Measurements from ENCODE around the gene PNPLA7.

PNPLA7 gene

DNA sequence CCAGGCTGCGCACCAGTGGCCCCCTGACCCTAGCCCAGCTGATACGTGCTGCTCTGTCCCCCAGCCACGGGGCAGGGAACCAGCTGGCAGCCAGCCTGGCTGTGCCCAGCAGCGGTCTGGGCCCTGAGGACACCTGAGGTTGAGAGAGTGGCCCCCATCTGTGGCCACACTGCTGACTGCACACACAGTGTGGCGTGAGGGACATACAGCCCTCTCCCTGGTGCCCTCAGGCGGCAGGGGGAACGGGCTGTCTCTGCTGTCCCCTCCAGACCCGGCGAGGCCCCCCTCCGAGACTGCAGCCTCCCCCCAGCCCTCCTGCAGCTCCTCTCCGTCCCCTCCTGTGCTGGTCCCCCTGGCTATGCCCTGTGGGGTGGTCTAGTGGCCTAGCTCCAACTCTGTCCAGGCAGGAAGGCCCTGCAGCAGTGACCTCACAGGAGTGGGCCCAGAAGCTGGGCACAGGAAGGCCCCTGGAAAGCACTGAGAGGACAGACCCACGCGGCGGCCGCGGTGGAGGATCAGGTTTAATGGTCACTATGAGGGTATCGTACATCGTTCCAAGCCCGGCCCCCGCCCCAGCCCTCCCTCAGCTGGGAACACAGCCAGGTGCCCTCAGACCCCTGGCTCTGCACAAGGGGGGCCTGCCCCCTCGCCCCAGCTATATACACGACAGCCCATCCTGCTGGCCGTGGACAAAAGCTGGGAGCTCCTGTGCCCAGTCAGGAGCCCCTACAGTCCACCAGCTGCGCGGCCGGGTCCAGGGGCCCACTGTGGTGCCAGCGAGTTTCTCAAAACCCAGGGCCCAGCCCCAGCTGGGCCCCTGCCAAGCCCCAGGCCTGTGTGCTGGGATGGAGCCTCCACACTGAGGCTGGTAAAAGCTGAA is 102.2 kb downstream of the PNPLA7 start:
- no peak for DNase-seq

DNA sequence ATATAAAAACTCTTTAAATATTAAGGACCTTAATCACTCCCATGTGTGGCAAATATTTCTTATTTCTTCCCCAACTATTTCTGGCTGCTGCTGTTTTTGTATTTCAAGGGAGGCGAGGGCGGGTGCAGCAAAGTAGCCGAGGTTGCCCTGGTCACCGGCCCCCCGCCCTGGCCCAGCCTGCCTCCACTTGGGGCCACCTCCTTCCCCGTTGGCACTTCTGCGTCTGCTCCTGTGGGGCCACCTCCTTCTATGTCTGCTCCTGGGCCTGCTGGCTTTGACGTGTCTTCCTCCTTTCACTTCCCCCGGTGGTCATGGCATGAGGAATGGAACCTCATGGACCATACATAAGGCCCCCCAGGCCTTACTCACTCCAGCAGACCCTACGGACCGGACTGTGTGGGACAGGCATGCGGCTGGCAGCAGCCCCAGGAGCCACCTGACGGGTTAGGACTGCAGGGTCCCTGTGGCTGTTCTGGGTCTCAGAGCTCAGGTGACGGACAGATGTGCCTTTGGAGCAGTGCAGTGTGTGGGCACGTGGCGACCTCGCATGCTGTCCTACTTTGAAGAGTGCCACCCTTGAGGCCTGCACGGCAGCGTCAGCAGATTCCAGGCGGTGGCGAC is 103.2 kb downstream of the PNPLA7 start:
- no peak for DNase-seq

DNA sequence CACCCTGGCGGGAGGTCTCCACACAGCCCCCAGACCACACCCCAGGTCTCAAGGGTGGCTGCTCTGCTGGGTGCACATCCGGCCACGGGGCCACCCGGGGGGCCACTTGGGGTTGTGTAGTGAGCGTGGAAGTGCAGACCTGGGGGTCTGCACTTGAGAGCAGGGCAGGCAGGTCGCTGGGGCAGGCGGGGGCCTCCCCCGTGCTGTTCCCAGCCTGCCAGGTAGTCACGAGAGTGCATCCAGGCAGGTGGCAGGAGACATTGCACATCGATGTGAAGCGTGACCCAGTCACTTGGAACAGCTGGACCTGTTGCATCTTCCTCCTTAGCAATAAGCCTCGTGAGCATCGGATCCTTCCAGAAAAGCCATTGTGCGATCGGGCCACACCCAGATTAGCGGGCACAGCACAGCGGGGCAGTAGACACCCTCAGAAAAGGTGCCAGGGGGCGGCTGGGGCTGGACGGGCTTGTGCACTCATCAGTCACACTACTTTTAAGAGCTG is 104.2 kb downstream of the PNPLA7 start:
- no peak for DNase-seq

DNA sequence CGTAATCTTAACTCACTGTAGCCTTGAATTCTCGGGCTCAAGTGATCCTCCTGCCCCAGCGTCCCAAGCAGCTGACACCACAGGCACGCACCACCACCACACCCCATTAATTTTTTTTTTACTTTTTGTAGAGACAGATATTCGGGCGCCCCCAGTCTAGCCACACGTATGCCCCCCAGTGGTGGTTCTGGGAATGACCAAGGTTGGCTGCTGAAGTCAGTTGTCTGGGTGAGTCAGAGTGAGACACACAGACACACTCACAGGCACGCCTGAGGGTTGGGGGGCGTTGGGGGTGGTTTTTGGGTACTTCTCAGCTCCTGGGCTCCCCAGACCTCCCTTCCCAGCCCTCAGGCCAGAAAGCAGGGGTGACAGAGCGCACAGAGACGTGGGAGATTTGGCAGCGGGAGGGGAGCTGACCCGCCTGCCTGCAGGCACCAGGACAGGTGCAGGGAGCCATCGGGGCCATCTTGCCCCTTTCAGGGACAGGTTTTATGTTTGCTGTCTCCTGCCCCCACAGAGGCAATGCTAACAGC is 104.9 kb downstream of the PNPLA7 start:
- DNase-seq = peak; percentile 80 to 92

DNA sequence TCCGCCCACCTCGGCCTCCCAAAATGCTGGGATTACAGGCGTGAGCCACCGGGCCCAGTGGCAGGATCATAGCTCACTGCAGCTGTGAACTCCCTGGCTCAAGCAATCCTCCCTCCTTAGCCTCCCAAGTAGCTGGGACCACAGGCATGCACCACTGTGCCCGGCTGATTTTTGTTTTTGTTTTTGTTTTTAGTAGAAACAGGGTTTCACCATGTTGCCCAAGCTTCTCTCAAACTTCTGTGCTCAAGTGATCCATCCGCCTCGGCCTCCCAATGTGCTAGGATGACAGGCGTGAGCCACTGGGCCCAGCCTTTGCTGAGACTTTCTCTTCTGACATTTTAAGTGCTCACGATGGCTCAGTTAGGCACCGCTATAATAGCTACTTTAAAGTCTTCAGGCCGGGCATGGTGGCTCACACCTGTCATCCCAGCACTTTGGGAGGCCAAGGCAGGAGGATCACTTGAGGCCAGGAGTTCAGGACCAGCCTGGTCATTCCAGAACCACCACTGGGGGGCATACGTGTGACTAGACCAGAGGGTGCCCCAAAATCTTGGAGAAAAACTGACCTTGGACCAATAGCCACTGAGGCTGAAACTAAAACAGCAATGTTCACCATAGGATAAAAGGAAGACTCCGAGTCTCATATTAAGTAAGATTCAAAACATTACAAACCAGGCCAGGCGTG is 106.0 kb downstream of the PNPLA7 start:
- DNase-seq = no peak

DNA sequence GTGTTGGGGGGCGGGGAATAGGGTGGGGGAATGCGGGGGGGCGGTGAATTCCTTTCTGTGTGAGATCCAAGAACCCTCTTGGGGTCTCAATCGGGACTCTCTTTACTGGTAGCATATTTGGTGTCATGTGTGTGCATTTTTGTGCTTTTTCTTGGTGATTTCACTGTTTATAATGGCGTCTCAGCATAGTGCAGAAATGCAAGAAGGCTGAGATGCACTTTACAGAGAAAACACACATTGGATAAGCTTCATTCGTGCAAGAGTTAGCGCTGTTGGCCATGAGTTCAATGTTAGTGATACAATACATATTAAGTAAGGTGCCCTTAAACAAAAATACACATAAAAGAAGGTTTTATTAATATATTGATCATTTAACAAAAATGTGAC is 108.3 kb downstream of the PNPLA7 start:
- DNase-seq = no peak

DNA sequence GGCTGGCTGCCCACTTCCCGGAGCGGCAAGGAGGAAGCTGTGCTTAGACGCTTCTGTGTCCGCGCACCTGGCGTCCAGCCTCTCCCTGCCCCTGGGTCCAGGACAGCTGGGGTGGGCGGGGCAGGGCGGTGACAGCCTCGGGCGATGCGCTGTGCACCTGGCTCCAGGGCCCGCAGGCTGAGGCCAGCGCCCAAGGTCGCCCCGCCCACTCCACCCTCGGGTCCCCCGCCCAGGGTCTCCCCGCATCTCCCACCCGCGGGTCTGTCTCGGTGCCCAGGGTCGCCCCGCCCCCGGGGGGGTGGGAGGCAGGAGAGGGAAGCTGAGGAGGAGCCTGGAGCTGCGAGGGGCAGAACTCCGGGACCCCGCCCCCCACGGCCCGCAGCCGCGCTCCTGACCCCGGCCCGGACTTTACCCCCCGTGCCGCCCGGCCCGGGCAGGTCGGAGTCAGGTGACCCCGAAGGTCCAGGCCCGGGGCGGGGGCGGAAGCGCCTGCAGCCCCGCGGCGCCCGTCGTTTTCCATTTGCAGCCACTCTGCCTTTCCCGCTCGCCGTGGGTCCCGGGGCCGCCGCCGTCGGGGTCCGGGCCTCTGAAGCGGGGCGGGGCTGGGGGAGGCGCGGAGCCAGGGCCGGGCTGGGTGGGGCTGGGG is 108.8 kb downstream of the PNPLA7 start, which contains the start of gene ENTPD8:
TSS of gene ENTPD8 (minus strand) at position 69 of the 646 bp plus-strand sequence. CDS start 3,072 bp downstream, outside the sequence.
- no peak for DNase-seq

DNA sequence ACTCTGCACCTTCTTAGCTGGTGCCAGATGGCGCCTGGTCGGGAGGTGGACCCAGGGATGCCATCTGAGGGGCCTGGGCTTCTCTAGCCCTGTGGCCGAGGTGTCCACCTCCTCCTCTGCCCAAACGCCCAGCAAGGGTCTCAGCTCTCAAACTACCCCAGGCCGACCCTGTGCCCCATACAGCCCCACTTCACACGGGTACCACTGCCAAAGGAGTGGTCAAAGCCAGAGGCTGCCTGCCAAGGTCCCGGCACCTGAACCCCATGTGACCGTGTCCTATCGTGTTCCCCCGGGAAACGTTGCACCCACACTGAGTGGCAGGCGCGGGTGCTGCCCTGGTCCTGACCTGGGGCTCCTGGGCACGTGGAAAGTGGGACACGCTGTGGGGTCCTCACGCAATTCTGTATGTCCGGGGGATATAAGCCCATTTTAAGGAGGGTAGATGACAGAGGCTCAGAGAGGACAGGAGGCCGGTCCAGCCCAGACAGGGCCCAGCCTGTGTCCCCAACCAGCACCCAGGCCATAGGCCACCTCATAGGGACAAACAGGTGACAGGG is 111.0 kb downstream of the PNPLA7 start:
- DNase-seq = no peak

DNA sequence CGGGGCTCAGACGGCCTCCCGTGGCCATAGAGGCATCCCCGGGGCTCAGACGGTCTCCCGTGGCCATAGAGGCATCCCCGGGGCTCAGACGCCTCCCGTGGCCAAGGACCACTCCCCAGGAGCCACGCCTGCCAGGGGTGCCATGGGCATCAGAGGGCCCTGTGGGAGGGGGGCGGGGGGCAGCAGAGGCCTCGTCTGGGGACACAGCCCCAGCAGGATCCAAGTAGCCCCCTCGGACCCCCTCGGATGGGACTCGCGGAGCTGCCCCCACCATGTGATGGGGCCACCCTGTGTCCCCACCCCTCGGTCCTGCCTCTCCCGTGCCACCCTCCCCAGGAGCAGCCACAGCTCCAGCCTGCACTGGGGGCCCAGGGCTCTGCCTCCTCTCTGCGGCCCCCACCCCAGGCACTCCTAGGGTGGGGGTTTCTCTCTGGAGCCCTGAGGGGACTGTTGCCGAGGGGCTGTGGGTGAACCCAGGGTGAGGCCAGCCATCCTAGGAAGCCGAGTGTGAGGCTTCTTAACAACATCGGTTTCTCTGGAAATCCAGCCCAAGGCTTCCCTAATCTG is 111.5 kb downstream of the PNPLA7 start:
- no peak for DNase-seq

DNA sequence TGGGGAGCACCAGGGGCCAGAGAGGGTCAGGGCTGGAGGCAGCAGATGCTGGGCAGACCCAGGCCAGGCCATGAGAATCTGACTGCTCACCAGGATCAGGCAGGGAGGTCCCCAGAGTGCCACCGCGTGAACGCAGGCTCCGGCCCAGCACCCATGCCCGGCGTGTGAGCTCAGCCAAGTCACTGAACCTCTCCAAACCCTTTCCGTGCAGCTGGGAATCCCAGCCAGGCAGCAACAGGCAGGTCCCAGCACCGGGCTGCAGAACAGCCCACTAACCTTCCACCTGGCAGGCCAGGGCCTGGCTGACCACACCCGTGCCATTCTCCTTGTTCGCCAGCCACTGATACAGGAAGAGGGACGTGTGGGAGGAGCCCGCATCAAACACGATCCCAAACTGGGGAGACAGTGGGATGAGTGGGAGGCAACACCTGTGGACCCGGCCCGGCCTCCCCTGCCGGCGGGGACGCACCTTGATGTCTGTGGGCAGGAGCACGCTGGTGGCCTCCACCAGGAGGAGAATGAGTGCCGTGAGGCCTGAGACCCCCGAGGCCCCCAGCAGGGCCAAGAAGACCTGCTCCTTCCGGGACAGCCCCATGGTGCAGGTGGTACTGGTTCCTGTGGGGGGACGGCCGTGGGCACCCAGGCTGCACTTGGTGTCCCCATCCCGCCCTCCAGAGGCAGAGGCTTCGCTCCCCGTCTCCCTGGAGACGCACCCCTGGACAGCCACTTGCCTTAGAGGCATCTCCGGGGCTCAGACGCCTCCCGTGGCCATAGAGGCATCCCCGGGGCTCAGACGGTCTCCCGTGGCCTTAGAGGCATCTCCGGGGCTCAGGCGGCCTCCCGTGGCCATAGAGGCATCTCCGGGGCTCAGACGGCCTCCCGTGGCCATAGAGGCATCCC is 112.3 kb downstream of the PNPLA7 start:
- no peak for DNase-seq

DNA sequence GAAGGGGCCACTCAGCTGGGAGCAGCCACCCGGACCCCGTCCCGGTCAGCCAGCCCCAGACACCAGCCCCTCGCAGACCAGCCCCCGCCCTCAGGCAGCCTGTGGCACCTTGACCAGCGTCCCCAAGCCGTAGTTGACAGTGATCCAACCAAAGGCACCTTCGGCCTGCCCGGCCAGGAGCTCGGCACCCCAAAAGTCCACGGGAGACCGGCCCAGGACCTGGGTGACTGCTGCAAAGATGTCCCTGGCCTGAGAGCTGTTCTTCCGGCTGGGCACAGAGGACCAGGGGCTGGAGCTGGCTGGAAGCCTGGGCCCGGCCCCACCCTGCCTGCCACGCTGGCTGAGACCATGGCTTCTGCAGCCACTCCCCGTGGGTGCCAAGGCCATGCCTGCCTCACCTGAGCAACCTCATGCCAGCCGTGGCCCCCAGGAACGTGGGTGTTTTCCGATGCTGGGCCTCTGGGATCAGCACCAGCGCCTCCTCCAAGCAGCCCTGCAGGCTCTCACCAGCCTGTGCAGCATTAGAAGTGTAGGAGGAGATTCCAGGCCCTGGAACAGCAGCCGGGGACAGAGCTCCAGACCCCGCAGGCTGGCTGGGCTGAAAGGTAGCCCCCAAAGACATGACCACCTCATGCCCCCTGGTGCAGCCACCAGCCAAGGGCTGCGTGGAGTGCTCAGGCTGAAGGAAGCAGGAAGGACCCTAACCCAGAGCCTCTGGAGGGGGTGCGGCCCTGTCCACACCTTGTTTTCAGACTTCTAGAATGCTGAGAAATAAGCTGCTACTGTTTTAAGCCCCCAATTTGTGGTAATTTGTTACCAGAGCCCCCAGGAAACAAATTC is 113.2 kb downstream of the PNPLA7 start:
- DNase-seq = no peak

DNA sequence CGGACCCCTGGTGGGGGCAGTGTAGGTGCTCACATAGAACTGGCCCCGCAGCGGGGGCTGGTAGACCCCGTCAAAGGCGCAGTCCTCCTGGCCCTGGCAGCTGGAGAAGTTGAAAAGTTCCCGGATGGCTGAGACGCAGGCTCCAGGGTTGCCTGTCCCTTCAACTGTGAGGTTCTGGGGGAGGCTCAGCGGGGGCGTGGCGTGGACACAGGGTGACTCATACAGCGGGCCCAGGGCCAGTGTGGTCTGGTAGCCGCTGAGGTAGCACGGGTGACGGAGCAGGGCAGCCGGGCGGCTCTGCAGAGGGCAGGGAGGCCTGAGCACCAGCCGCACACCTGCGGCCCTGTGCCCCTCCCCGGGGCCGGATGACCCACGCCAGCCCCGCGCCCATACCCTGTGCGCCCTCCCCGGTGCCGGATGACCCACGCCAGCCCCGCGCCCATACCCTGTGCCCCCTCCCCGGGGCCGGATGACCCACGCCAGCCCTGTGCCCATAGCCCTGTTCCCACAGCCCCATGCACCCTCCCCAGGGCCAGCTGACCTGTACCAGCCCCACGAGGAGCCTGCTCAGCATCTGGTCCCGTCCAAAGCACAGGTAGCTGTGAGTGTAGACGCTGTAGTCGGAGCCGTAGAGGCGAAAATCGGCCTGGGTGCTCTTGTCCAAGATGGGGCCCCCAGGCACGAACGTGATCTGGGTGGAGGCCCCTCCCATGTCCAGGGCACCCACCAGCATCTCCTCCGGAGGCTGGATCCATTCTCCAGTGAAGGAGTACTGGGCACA is 114.0 kb downstream of the PNPLA7 start:
- DNase-seq = no peak

DNA sequence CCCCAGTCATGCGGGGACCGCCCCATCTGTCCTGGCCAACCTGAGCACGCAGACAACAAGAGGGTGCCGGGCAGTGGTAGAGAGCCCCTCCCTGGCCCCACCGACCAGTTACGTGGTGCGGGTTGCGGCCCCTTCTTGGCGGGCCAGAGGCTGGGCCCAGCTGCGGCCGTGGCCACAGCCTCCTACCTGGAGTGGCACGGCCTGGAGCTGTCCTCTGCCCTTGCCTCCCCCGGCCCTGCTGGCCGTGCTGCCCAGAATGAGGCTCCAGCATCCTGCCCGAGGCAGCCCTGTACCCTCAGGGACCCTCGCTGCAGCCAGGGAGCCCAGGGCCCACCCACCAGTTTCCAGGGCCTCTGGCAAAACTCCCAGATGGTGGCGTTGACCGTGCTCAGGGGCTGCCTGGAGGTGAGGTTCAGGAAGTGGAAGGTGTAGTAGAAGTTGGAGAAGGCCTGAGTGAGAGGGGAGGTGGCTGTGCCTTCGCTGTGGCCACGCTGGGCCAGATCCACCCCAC is 114.8 kb downstream of the PNPLA7 start:
- DNase-seq = no peak

DNA sequence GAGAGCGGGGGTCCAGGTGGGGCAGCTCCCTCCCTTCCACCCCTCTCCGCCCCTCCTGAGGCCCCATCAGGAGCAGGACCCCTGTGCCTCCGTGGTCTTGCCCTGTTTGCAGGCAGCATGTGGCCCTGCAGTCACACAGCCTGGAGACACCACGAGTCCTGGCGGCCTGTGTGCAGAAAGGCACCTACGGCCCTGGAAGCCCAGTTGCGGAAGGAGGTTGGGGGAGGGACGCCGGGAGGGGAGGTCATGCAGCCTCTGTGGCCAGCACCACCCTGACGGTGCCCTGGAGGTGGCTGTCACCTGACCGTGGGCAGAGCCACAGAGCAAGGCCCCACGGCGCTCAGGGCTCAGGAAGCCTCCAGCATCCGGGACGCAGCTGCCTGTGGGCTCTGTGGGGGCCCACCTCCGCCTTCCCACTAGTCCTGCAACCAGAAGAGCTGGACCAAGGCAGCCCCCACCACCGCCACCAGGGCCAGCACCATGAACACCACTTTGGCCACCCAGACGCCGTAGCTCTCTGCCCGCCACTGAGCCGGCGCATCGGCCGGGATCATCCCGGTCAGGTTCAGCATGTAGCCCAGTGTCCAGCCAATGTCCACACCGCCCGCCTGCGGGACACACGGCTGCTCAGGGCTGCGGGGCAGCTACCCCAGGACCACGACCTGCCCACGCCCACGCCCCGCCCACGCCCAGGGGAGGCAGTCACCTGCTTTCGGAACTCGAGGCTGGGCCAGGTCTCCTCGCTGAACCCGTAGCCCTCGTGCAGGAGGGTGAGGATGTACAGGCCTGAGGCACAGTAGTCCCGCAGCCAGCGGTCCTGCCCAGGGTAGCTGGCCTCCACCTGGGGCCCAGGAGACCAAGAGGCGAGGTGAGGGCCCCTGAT is 115.5 kb downstream of the PNPLA7 start:
- no peak for DNase-seq

DNA sequence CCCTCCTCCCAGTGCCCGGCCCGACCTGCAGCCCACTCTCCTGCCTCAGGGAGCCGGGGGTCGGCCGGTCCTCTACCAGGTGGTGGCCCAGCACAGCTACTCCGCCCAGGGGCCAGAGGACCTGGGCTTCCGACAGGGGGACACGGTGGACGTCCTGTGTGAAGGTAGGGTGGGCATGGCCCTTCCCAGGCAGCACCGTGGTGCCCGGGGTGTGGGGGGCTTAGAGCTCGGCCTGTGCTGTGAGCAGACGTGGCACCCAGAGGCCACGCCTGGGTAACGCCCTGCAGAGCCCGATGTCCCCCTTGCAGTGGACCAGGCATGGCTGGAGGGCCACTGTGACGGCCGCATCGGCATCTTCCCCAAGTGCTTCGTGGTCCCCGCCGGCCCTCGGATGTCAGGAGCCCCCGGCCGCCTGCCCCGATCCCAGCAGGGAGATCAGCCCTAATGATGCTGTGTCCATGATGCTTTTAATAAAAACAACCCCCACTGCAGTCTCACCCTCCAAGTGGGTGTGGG is 116.2 kb downstream of the PNPLA7 start:
- DNase-seq = no peak

DNA sequence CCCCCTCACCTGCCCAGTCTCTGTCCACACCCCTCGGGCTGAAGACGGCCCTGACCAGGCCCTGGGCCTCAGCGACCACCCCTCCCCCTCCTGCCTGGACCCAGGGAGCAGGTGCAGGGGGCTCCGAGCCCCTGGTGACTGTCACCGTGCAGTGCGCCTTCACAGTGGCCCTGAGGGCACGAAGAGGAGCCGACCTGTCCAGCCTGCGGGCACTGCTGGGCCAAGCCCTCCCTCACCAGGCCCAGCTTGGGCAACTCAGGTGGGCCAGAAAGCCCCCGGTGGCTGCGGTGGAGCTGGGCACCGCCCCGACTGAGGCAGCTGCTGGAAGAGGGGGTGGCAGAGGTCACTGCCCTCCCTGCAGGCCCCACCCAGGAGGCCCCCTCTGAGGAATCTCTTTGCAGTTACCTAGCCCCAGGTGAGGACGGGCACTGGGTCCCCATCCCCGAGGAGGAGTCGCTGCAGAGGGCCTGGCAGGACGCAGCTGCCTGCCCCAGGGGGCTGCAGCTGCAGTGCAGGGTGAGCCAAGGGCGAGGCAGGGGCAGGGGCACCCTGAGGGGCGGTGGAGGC is 116.8 kb downstream of the PNPLA7 start:
- DNase-seq = no peak

DNA sequence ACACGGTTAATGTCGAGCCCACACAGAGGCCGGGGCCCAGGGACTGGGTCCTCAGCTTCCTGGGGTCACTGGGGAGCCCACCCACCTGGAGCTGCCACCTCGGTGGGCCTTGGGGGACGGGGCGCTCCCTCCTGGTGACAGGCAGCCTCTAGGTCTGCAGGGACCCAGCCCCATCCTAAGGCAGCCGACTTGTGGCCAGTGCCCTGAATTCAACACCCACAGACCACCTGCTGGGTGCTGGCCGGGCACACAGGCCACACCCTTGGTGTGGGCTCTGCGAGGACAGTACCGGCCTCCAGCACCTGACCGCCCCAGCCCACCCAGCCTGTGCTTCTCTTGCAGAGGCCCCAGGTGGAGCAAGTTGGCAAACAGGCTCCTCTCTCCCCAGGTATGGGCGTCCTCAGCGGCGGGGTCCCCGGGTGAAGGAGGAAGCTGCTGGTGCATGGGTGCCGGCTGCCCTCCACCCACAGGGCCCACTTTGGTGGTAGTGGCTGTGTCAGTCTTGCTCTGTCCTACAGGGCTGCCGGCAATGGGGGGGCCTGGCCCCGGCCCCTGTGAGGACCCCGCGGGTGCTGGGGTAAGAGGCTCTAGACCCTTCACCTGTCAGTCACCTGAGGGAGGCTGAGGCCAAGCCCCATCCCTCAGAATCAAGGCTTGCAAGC is 117.4 kb downstream of the PNPLA7 start:
- DNase-seq = no peak

All from activated CD4-positive, alpha-beta T cell treated with anti-CD3 and anti-CD28 coated beads for 4 hours (primary cell).